Subcutaneous abdominal adipose tissue (tissue), 5 donors: ENCODE results near the gene PDK3.
A peak's percentile ranks its signal among the peaks of the same experiment; 100 is the strongest.

ENCODE experiments used
- H3K27ac ChIP-seq: one replicate; pipeline ENCODE4 v1.7.0; 2013; ENCODE audit warnings: low read depth, mild to moderate bottlenecking, inconsistent platforms, low read length, moderate library complexity
- H3K27me3 ChIP-seq, 5 donors: one replicate each; pipeline ENCODE4 v1.7.0; 2013; ENCODE audit warnings: low read length in 5 of 5, inconsistent platforms in 1 of 5; ENCODE audit not compliant: control insufficient read depth in 5 of 5, insufficient read depth in 4 of 5
- H3K36me3 ChIP-seq, 5 donors: one replicate each; pipeline ENCODE4 v1.7.0; 2013; ENCODE audit warnings: low read length in 5 of 5; ENCODE audit not compliant: control insufficient read depth in 5 of 5, insufficient read depth in 5 of 5
- H3K4me1 ChIP-seq, 5 donors: one replicate each; pipeline ENCODE4 v1.7.0; 2013; ENCODE audit warnings: low read length in 5 of 5, mild to moderate bottlenecking in 3 of 5, moderate library complexity in 1 of 5; ENCODE audit not compliant: control insufficient read depth in 5 of 5, insufficient read depth in 5 of 5
- H3K4me3 ChIP-seq, 5 donors: one replicate each; pipeline ENCODE4 v1.7.0; 2013; ENCODE audit warnings: low read length in 5 of 5, low read depth in 1 of 5
- H3K9ac ChIP-seq, 5 donors: one replicate each; pipeline ENCODE4 v1.7.0; 2013; ENCODE audit warnings: low read length in 5 of 5, mild to moderate bottlenecking in 4 of 5, moderate library complexity in 3 of 5
- H3K9me3 ChIP-seq, 5 donors: one replicate each; pipeline ENCODE4 v1.7.0; 2013; ENCODE audit warnings: low read length in 5 of 5; ENCODE audit not compliant: control insufficient read depth in 5 of 5
- donor health status: healthy.
- donor health status: healthy.
- donor health status: healthy.
- donor health status: healthy.
- donor health status: healthy.

Gene PDK3

GRCh38 chrX:24493740-24494581 is 28.9 kb downstream of the PDK3 start:
- no peaks in the 10 kb centered on the region for H3K36me3 ChIP-seq
- H3K4me1 ChIP-seq, result peaks cover 0 to 8% (median 0%) of the 10 kb centered on the region in 5 donors
- H3K4me3 ChIP-seq, result no peak overlapping the region
- H3K9me3 ChIP-seq, result no peaks in the 10 kb centered on the region
- H3K27me3 ChIP-seq, result peaks cover 0 to 6% (median 0%) of the 10 kb centered on the region in 5 donors
- peak overlapping the region in 1 of 5 donors; percentile 39 for H3K9ac ChIP-seq
- H3K27ac ChIP-seq, result no peak overlapping the region

GRCh38 chrX:24494647-24495075 is 29.6 kb downstream of the PDK3 start:
- no peaks in the 10 kb centered on the region for H3K9me3 ChIP-seq
- no peaks in the 10 kb centered on the region for H3K36me3 ChIP-seq
- H3K27me3 ChIP-seq, result peaks cover 0 to 6% (median 2%) of the 10 kb centered on the region in 5 donors
- H3K4me1 ChIP-seq, result peaks cover 0 to 8% (median 0%) of the 10 kb centered on the region in 5 donors
- no peak overlapping the region for H3K27ac ChIP-seq
- H3K9ac ChIP-seq, result no peak overlapping the region
- H3K4me3 ChIP-seq, result peak overlapping the region in 1 of 5 donors; percentile 29

GRCh38 chrX:24495700-24496099 is 30.6 kb downstream of the PDK3 start:
- H3K27me3 ChIP-seq, result peaks cover 0 to 6% (median 3%) of the 10 kb centered on the region in 5 donors
- no peak overlapping the region for H3K4me3 ChIP-seq
- H3K4me1 ChIP-seq, result peaks cover 0 to 8% (median 0%) of the 10 kb centered on the region in 5 donors
- no peaks in the 10 kb centered on the region for H3K36me3 ChIP-seq
- no peak overlapping the region for H3K27ac ChIP-seq
- no peak overlapping the region for H3K9ac ChIP-seq
- no peaks in the 10 kb centered on the region for H3K9me3 ChIP-seq

GRCh38 chrX:24498181-24498580 is 33.1 kb downstream of the PDK3 start:
- Histone ChIP-seq H3K4me3 (no peak overlapping the region), H3K27me3 (peaks cover 0 to 6% (median 3%) of the 10 kb centered on the region in 5 donors), H3K36me3 (no peaks in the 10 kb centered on the region), H3K9ac (no peak overlapping the region), H3K9me3 (no peaks in the 10 kb centered on the region), H3K4me1 (peaks cover 0 to 8% (median 0%) of the 10 kb centered on the region in 5 donors), H3K27ac (no peak overlapping the region)

- Histone ChIP-seq H3K27me3 (peaks cover 0 to 6% (median 0%) of the 10 kb centered on the region in 5 donors), H3K4me1 (peaks cover 0 to 3% (median 0%) of the 10 kb centered on the region in 5 donors), H3K36me3 (no peaks in the 10 kb centered on the region), H3K27ac (no peak overlapping the region), H3K4me3 (no peak overlapping the region), H3K9me3 (no peaks in the 10 kb centered on the region), H3K9ac (no peak overlapping the region)
Measured at GRCh38 chrX:24498975-24499374, 33.9 kb downstream of the PDK3 start.

- H3K9ac ChIP-seq, result no peak overlapping the region
- no peaks in the 10 kb centered on the region for H3K9me3 ChIP-seq
- no peaks in the 10 kb centered on the region for H3K4me1 ChIP-seq
- peaks cover 0 to 3% (median 0%) of the 10 kb centered on the region in 5 donors for H3K36me3 ChIP-seq
- H3K4me3 ChIP-seq, result no peak overlapping the region
- no peak overlapping the region for H3K27ac ChIP-seq
- peaks cover 0 to 4% (median 0%) of the 10 kb centered on the region in 5 donors for H3K27me3 ChIP-seq
Measured at GRCh38 chrX:24506082-24506481, 41.0 kb downstream of the PDK3 start.

GRCh38 chrX:24508375-24508774 is 43.3 kb downstream of the PDK3 start:
- no peaks in the 10 kb centered on the region for H3K4me1 ChIP-seq
- H3K27ac ChIP-seq, result no peak overlapping the region
- H3K27me3 ChIP-seq, result peaks cover 0 to 6% (median 2%) of the 10 kb centered on the region in 5 donors
- H3K9ac ChIP-seq, result no peak overlapping the region
- no peaks in the 10 kb centered on the region for H3K9me3 ChIP-seq
- no peak overlapping the region for H3K4me3 ChIP-seq
- H3K36me3 ChIP-seq, result peaks cover 0 to 3% (median 0%) of the 10 kb centered on the region in 5 donors

GRCh38 chrX:24513416-24513815 is 48.3 kb downstream of the PDK3 start:
- no peaks in the 10 kb centered on the region for H3K4me1 ChIP-seq
- H3K27me3 ChIP-seq, result peaks cover 0 to 8% (median 0%) of the 10 kb centered on the region in 5 donors
- no peaks in the 10 kb centered on the region for H3K36me3 ChIP-seq
- H3K4me3 ChIP-seq, result no peak overlapping the region
- H3K27ac ChIP-seq, result no peak overlapping the region
- no peak overlapping the region for H3K9ac ChIP-seq
- no peaks in the 10 kb centered on the region for H3K9me3 ChIP-seq

- Histone ChIP-seq H3K9ac (no peak overlapping the region), H3K9me3 (no peaks in the 10 kb centered on the region), H3K27me3 (peaks cover 0 to 6% (median 0%) of the 10 kb centered on the region in 5 donors), H3K36me3 (no peaks in the 10 kb centered on the region), H3K4me3 (no peak overlapping the region), H3K27ac (no peak overlapping the region), H3K4me1 (no peaks in the 10 kb centered on the region)
Measured at GRCh38 chrX:24515447-24515846, 50.4 kb downstream of the PDK3 start.

GRCh38 chrX:24520472-24520871 is 55.4 kb downstream of the PDK3 start:
- Histone ChIP-seq H3K9ac (no peak overlapping the region), H3K36me3 (peaks cover 0 to 3% (median 0%) of the 10 kb centered on the region in 5 donors), H3K4me3 (no peak overlapping the region), H3K27me3 (peaks cover 0 to 2% (median 0%) of the 10 kb centered on the region in 5 donors), H3K27ac (no peak overlapping the region), H3K4me1 (no peaks in the 10 kb centered on the region), H3K9me3 (no peaks in the 10 kb centered on the region)
